ENCODE results near the gene CHRNA1.

Gene CHRNA1

GRCh38 chr2:174764280-174765255 lies at the start of gene CHRNA1:
Gene CHRNA1, minus strand, starts transcription at chr2:174764472. Its CDS starts 78 bp downstream, at chr2:174764394.
- DNase-seq = no peak

DNA sequence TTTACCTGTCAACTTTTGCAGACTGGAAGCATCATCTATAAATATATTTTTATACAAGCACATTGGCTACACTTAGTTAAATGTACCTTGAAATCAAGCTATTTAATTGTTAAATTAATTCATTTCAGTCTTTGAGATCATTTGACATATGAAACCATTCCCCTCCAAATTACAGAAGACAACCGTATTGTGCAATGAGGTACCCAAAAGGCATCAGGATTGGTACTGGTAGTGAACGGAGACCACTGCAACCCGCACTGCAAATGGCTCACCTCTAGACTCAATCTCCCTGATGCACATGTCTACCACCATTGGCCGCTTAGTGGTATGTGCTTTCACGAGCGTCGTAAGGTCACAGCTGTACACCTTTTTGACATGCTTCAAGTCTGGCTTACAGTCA lies 47.8 kb upstream of the CHRNA1 start:
- no peak for DNase-seq

DNA sequence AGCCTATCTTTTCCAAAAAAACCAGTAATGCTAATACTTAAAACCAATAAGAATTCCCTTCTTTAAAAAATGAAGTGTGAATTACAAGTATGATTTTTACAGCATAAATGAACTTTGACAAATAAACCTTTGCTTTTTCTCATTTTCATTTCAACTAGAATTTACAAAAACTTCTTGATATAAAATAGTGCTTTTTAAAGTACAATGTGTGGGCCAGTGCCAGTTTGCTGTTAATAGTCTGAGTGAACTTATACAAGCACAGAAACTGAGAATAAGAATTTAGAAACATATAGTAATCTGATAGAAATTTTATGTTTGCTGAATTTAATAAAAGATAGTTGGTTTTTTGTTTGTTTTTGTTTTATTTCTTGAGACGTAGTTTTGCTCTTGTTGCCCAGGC lies 43.7 kb upstream of the CHRNA1 start:
- DNase-seq = no peak

GRCh38 chr2:174805803-174806202 lies 41.5 kb upstream of the CHRNA1 start:
- no peak for DNase-seq

GRCh38 chr2:174802459-174802858 lies 38.2 kb upstream of the CHRNA1 start:
- DNase-seq = no peak

DNA sequence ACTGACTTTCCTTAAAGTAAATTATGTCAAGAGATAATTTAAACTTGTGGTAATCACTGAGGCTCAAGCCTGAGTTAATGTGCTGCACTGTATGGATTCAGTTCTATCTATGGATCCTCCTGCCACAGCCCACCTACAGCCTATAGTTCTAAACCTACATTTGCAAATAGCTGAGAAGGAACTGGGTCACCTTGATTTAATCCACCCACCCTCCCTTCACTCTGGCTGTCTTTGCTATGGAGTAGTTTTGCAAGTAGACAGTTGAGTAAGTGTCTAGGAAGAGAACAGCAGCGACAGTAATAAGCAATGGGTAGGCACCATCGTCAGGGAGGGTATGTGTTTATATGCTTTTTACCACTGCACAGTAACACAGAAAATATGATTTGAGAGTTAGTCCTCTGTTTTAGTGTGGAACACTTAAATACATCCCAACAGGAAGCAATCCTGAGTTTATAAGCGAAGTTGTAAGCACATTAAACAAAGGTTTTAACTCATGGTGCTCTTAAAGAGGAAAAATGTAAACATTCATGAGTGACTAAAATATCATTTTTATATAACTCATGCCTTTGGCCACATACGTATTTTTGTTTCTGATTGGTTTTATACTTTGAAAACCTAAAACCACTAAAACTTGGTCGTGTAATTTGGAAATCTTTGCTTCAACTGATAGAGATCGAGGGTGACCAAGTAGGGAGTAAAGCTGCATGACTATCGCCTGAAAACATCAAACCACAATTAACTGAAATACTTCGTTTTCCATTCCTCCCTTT lies 36.3 kb upstream of the CHRNA1 start:
- DNase-seq = no peak

- no peak for DNase-seq
Measured at GRCh38 chr2:174798801-174799200, 34.5 kb upstream of the CHRNA1 start.

GRCh38 chr2:174797781-174798276 lies 33.6 kb upstream of the CHRNA1 start:
- DNase-seq = no peak

GRCh38 chr2:174796319-174796771 lies 32.1 kb upstream of the CHRNA1 start:
- no peak for DNase-seq

GRCh38 chr2:174794851-174795374 lies 30.6 kb upstream of the CHRNA1 start:
- DNase-seq = no peak

DNA sequence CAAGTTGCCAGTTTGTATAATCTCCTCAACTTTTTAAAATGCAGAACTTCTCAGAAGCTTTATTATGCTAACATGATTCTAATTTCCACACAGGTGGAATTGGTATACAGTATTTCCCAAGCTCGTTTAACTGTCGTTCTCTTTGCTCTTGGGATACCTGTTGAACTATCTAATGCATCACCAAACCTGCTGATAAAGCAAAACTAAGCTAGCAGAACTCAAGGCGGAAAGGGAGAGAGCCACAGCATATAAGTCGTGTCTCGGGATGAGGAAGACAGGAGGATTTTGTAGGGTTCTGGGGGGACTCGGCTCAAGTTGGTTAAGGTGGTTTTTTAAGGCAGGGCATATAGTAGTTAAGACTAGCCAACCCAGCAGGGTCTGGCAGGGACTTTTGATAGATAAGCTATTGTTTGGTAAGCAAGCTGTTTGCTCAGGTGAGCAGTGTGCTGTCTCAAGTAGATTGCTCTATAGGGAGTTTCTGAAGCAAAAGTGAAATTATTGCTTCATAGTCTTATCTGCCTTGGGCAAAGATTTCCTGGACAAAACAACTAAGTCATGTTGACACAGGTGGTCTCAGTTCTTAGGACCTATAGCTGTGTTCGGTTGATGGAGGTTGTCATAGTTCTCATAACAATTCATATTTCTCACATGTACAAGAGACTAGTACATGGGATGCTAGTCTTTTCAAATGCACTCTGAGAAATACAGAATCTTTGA lies 28.2 kb upstream of the CHRNA1 start:
- no peak for DNase-seq

GRCh38 chr2:174791746-174792280 lies 27.5 kb upstream of the CHRNA1 start:
- no peak for DNase-seq

- no peak for DNase-seq
Measured at GRCh38 chr2:174791020-174791419, 26.7 kb upstream of the CHRNA1 start.

GRCh38 chr2:174789001-174789400 lies 24.7 kb upstream of the CHRNA1 start:
- DNase-seq = no peak

- DNase-seq = no peak
Measured at GRCh38 chr2:174788291-174788929, 24.1 kb upstream of the CHRNA1 start.

DNA sequence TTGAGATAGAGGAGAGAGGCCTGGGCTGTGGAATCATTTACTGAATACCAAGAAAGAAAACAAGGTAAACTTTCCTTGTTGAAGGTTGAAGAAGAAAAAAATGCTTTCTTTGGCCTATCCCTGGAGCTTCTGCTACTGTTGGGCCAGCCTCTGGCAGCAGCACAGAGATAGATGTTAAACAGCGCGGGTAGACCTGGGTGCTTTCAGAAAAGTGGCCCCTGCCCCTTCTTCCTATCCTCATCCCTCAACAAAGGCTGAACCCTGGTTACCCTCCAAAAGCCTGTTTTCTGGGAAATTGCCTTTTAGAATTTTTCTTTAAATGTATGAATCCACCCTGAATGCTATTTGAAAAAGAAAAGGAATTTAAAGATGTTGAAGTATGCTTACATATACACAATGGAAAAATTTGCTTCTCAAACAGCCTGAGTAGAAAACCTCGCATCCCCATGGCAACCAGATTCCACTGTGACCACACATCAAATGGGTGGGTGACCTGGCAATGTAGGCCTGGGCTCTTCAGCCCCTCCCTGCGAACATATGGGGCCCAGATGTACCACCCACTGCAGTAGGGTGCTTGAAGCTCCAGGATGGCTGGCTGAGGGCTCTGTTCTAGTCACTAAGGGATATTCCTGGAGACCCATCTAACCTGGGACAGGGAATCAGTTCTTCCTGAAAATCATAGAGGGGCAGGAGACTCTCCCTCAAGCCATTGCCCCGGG lies 23.4 kb upstream of the CHRNA1 start:
- DNase-seq = no peak

DNA sequence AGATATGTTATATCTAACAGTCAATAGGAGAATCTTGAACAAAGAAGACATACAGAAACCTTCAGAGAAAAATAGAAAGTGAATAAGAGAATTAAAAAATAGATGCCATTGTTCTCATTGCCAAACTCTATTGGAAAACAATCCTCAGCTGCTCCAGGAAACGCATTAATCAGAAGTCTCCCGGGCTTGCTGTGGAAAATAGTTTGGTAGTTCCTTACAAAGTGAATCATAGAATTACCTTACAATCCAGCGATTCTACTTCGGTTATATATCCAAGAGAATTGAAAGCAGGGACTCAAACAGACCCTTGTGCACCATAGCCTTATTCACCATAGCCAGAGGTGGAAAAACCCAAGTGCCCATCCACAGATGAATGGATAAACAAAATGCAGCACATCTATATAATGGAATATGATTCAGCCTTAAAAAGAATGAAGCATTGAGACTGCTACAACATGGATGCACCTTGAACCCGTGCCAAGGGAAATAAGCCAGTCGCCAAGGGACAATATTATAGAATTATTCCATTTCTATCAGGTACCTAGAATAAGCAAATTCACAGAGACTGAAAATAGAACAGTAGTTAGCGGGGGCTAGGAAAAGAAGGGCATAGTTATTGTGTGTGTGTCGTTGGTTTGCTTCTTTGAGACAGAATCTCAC lies 21.9 kb upstream of the CHRNA1 start:
- no peak for DNase-seq

GRCh38 chr2:174785481-174785880 lies 21.2 kb upstream of the CHRNA1 start:
- no peak for DNase-seq

- DNase-seq = no peak
Measured at GRCh38 chr2:174784909-174785308, 20.6 kb upstream of the CHRNA1 start.

GRCh38 chr2:174784316-174784715 lies 20.0 kb upstream of the CHRNA1 start:
- DNase-seq = no peak

DNA sequence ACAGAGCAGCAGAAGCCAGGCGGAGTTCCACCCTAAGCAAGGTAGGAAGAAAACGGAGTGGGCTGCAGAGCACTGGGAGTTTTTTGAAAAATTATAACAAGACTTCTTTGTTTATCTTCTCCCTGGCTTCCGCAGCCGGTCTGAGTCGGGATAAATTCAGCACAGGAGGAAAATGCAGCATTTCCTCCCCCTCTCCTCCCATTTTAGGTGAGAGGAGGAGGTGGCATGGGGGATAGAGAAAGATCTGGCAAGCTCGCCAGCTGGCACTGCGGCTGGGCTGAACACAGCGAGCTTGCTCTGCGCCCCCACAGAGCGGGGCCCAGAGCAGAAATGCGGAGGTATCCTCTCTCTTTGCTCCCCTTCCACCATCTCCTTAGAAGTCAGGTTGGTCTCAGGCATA lies 17.7 kb upstream of the CHRNA1 start:
- DNase-seq = no peak
